Measurements from ENCODE around the gene PLEK. TPM values are rescaled to one million over a fixed set of nuclear protein-coding genes. Genes with fewer than 3 reads are reported as not detected.

PLEK gene
- total RNA-seq, 3 donors from 2014 or later (not counting 1 experiment from before 2014, with no cell fraction given): 307 to 368 (median 333) TPM

Other genes with a start within 250 kb of the PLEK start
- gene PNO1, start 207.4 kb upstream of the PLEK start, total RNA-seq: 10 to 100 TPM; 19.4 to 25.1 (median 25.0) TPM
- 10 to 100 TPM; 77.8 to 86.2 (median 79.9) TPM for gene PPP3R1, start 112.8 kb upstream of the PLEK start, total RNA-seq
- under 1 TPM in 2 of 3 donors, not detected in 1; 0.39 to 0.98 TPM for gene CNRIP1, start 45.3 kb upstream of the PLEK start, total RNA-seq
- gene FBXO48, start 102.0 kb downstream of the PLEK start, total RNA-seq: 1 to 10 TPM in 2 of 3 donors, under 1 TPM in 1; 0.96 to 1.3 (median 1.1) TPM
- gene APLF, start 102.3 kb downstream of the PLEK start, total RNA-seq: 1 to 10 TPM; 2.2 to 4.3 (median 3.8) TPM

Measured in natural killer cell (primary cell).